A549 (cell line): ENCODE measurements around the gene FAM131B. TPM values are rescaled to one million over a fixed set of nuclear protein-coding genes. Genes with fewer than 3 reads are reported as not detected.

Source experiments
- ATAC-seq, 2 experiments: fragments of 200-7000 bp in 1 of 2; fragments of >200 bp in 1 of 2; cut with Nextera tagmentation in 1 of 2; cut with Tn5 transposase in 1 of 2; 3 replicates each; pipeline versions ENCODE4 v1.8.0 to v1.9.1; 2018 to 2020; ENCODE audit warnings: mild to moderate bottlenecking in 1 of 2, moderate library complexity in 1 of 2
- CTCF ChIA-PET: fragments of 300-600 bp; sonication (Branson Sonifier 250); formaldehyde crosslinking; extraction: SDS; loops from one replicate; lab custom pipeline; 2021; ENCODE audit warnings: antibody characterized with exemption, inconsistent platforms; lab: Yijun Ruan, JAX
- POLR2A ChIA-PET: fragments of 350-600 bp; formaldehyde crosslinking; extraction: SDS; loops from one replicate; lab custom pipeline; 2021; ENCODE audit warnings: antibody characterized with exemption, inconsistent platforms; lab: Yijun Ruan, JAX
- DNase-seq, 2 experiments: peaks; one replicate each; pipeline versions ENCODE4 v3.0.0 to v3.0.0-alpha.2; 2011 to 2016; ENCODE audit warnings: low read depth in 1 of 2, low spot score in 1 of 2
- FAIRE-seq: peaks from 2 replicates; lab custom pipeline; 2011; peaks lifted over from hg19 to GRCh38; lab: Jason Lieb, UNC
- H3K27ac ChIP-seq, 2 experiments: fragments of >200 bp; sonication (Bioruptor Twin); formaldehyde crosslinking; 3 replicates each; pipeline ENCODE4 v1.5.1; 2016 to 2017
- H3K4me1 ChIP-seq: fragments of >200 bp; sonication (Bioruptor Twin); formaldehyde crosslinking; 3 replicates; pipeline ENCODE4 v1.6.1; 2016
- H3K4me2 ChIP-seq: fragments of >200 bp; sonication (Bioruptor Twin); formaldehyde crosslinking; 3 replicates; pipeline ENCODE4 v1.6.1; 2016
- H3K4me3 ChIP-seq: fragments of >200 bp; sonication (Bioruptor Twin); formaldehyde crosslinking; 3 replicates; pipeline ENCODE4 v1.5.1; 2016
- H3K9me3 ChIP-seq: fragments of >200 bp; sonication (Bioruptor Twin); formaldehyde crosslinking; 3 replicates; pipeline ENCODE4 v1.6.1; 2016
- BHLHE40 ChIP-seq: IDR thresholded peaks from 2 replicates; pipeline ENCODE4 v1.6.1; 2012; ENCODE audit warnings: low read depth, low read length, inconsistent platforms
- CBX2 ChIP-seq: fragments of 200-600 bp; sonication (generic); IDR thresholded peaks from 2 replicates; pipeline ENCODE4 v1.6.1; 2016; ENCODE audit warnings: low read depth, mild to moderate bottlenecking, borderline replicate concordance
- CHD4 ChIP-seq: fragments of 200-600 bp; sonication (generic); IDR thresholded peaks from 2 replicates; pipeline ENCODE4 v1.6.1; 2016; ENCODE audit warnings: antibody characterized with exemption, mild to moderate bottlenecking, borderline replicate concordance
- EP300 ChIP-seq, 2 experiments: fragments of >200 bp; sonication (Bioruptor Twin); formaldehyde crosslinking; IDR thresholded peaks; 2 replicates in 1 of 2; 3 replicates in 1 of 2; pipeline ENCODE4 v1.6.1; 2016 to 2017
- ESRRA ChIP-seq: fragments of 150-350 bp; IDR thresholded peaks from 2 replicates; pipeline ENCODE4 v1.6.1; 2014; ENCODE audit warnings: mild to moderate bottlenecking, low read length, borderline replicate concordance
- FOSB ChIP-seq: fragments of 250-450 bp; sonication (Bioruptor Pico); IDR thresholded peaks from 2 replicates; pipeline ENCODE4 v1.5.0; 2020; ENCODE audit warnings: mild to moderate bottlenecking, moderate library complexity
- HOXB13 ChIP-seq: fragments of 250-450 bp; sonication (Bioruptor Pico); IDR thresholded peaks from 2 replicates; pipeline ENCODE4 v1.5.0; 2020; ENCODE audit warnings: low read depth, mild to moderate bottlenecking, moderate library complexity
- HOXB5 ChIP-seq: fragments of 250-450 bp; sonication (Bioruptor Pico); IDR thresholded peaks from 2 replicates; pipeline ENCODE4 v1.5.0; 2020; ENCODE audit warnings: mild to moderate bottlenecking, moderate library complexity
- JUNB ChIP-seq: fragments of >200 bp; sonication (Bioruptor Twin); formaldehyde crosslinking; IDR thresholded peaks from 2 replicates; pipeline ENCODE4 v1.6.1; 2016
- NPAS2 ChIP-seq: fragments of 250-450 bp; sonication (Bioruptor Pico); IDR thresholded peaks from 2 replicates; pipeline ENCODE4 v1.8.0; 2022; ENCODE audit warnings: mild to moderate bottlenecking, moderate library complexity, borderline replicate concordance
- NR3C1 ChIP-seq: fragments of >200 bp; sonication (Bioruptor Twin); formaldehyde crosslinking; IDR thresholded peaks from 3 replicates; pipeline ENCODE4 v1.6.1; 2017
- POLR2AphosphoS2 ChIP-seq: conservative IDR thresholded peaks from 2 replicates; pipeline ENCODE4 v1.6.1; 2012; ENCODE audit warnings: low read length, improper control_type of control experiment, inconsistent platforms
- RAD21 ChIP-seq, 2 experiments: fragments of >200 bp in 1 of 2; sonication (Bioruptor Twin) in 1 of 2; formaldehyde crosslinking in 1 of 2; IDR thresholded peaks in 1 of 2; conservative IDR thresholded peaks in 1 of 2; 2 replicates in 1 of 2; 3 replicates in 1 of 2; pipeline ENCODE4 v1.6.1; 2012 to 2018; ENCODE audit warnings: inconsistent platforms in 1 of 2
- RCOR1 ChIP-seq: fragments of 150-350 bp; IDR thresholded peaks from 2 replicates; pipeline ENCODE4 v1.6.1; 2014; ENCODE audit warnings: antibody characterized with exemption, low read length, low read depth
- RFX5 ChIP-seq: fragments of 450-650 bp; IDR thresholded peaks from 2 replicates; pipeline ENCODE4 v1.7.1; 2014; ENCODE audit warnings: antibody characterized with exemption, mild to moderate bottlenecking, moderate library complexity
- RNF2 ChIP-seq: fragments of 200-600 bp; sonication (generic); IDR thresholded peaks from 2 replicates; pipeline ENCODE4 v1.6.1; 2016; ENCODE audit warnings: low read depth, mild to moderate bottlenecking, antibody characterized with exemption, moderate library complexity, borderline replicate concordance
- SMC3 ChIP-seq: fragments of >200 bp; sonication (Bioruptor Twin); formaldehyde crosslinking; IDR thresholded peaks from 3 replicates; pipeline ENCODE4 v1.6.1; 2018; ENCODE audit warnings: inconsistent platforms
- SREBF2 ChIP-seq: fragments of 450-650 bp; IDR thresholded peaks from 2 replicates; pipeline ENCODE4 v1.6.1; 2014; ENCODE audit warnings: mild to moderate bottlenecking, moderate library complexity
- WGBS: methylation state at CpG from one replicate; pipeline ENCODE4 v1.1.6; 2017; ENCODE audit errors: missing lambda C conversion rate; 5-methylcytosine and 5-hydroxymethylcytosine counted together
- polyA plus RNA-seq, 4 experiments: library from polyadenylated mRNA; depleted of rRNA in 3 of 4; stranded (reverse); fragments of >200 nt; fragmentation: RNase III in 1 of 4; extraction: RNeasy Plus Mini Kit Qiagen cat#74134 plus additional on column Dnase treatment in 1 of 4; gene quantifications; 2 replicates in 3 of 4; 3 replicates in 1 of 4; pipeline ENCODE4 v1.2.3, GENCODE V29; 2011 to 2017
- TF ChIP-seq, protein P1 (sequence below): IDR thresholded peaks from 2 replicates; pipeline ENCODE4 v1.6.1; 2012
- TF ChIP-seq, protein P2 (sequence below): fragments of >200 bp; sonication (Bioruptor Twin); formaldehyde crosslinking; IDR thresholded peaks from 3 replicates; pipeline ENCODE4 v1.5.1; 2016
- TF ChIP-seq, protein P3 (sequence below): fragments of >200 bp; sonication (Bioruptor Twin); formaldehyde crosslinking; IDR thresholded peaks from 3 replicates; pipeline ENCODE4 v1.6.1; 2016
- TF ChIP-seq, protein P4 (sequence below): IDR thresholded peaks from 2 replicates; pipeline ENCODE4 v1.6.1; 2012; ENCODE audit warnings: low read depth, borderline replicate concordance
- TF ChIP-seq, protein P5 (sequence below): fragments of 450-650 bp; IDR thresholded peaks from 2 replicates; pipeline ENCODE4 v1.6.1; 2014; ENCODE audit warnings: antibody characterized with exemption
- TF ChIP-seq, protein P6 (sequence below): fragments of 250-450 bp; sonication (Bioruptor Pico); IDR thresholded peaks from 2 replicates; pipeline ENCODE4 v1.5.0; 2021; ENCODE audit warnings: mild to moderate bottlenecking, moderate library complexity, borderline replicate concordance
- TF ChIP-seq, protein P7 (sequence below): IDR thresholded peaks from 2 replicates; pipeline ENCODE4 v1.6.1; 2012

Gene FAM131B
- polyA plus RNA-seq, 2 of the 4 experiments (the other 2 are of a cell fraction) = 0.19 to 0.52 TPM

DNA sequence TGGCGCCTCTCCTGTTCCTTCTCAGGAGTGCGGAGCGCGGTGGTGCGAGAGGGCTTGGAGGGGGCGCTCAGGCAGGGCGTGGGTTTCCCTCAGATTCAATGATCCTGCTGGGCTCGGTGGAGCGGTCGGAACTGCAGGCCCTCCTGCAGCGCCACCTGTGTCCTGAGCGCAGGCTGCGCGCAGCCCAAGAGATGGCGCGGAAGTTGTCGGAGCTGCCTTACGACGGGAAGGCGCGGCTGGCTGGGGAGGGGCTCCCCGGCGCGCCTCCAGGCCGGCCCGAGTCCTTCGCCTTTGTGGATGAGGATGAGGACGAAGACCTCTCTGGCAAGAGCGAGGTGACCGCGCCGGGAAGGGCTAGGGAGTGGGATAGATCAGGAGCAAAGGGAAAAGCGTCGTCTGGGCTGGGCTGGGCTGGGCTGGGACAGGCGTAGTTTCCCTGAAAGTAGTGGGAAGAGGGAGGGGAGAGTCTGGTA is 17.0 kb downstream of the FAM131B start (continued):
- TF ChIP-seq CHD4 = no peak
- TF ChIP-seq NPAS2 (CRISPR knock-in tag) = no peak
- TF ChIP-seq, protein P1, sequence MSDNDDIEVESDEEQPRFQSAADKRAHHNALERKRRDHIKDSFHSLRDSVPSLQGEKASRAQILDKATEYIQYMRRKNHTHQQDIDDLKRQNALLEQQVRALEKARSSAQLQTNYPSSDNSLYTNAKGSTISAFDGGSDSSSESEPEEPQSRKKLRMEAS = peak; percentile 68
- TF ChIP-seq, protein P2, sequence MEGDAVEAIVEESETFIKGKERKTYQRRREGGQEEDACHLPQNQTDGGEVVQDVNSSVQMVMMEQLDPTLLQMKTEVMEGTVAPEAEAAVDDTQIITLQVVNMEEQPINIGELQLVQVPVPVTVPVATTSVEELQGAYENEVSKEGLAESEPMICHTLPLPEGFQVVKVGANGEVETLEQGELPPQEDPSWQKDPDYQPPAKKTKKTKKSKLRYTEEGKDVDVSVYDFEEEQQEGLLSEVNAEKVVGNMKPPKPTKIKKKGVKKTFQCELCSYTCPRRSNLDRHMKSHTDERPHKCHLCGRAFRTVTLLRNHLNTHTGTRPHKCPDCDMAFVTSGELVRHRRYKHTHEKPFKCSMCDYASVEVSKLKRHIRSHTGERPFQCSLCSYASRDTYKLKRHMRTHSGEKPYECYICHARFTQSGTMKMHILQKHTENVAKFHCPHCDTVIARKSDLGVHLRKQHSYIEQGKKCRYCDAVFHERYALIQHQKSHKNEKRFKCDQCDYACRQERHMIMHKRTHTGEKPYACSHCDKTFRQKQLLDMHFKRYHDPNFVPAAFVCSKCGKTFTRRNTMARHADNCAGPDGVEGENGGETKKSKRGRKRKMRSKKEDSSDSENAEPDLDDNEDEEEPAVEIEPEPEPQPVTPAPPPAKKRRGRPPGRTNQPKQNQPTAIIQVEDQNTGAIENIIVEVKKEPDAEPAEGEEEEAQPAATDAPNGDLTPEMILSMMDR = peak; percentile 64
- no peak for TF ChIP-seq CBX2
- TF ChIP-seq EP300 (IDR thresholded peaks at IDR 0.05) = no peak
- TF ChIP-seq ESRRA = no peak
- TF ChIP-seq RFX5 = no peak
- TF ChIP-seq, protein P3, sequence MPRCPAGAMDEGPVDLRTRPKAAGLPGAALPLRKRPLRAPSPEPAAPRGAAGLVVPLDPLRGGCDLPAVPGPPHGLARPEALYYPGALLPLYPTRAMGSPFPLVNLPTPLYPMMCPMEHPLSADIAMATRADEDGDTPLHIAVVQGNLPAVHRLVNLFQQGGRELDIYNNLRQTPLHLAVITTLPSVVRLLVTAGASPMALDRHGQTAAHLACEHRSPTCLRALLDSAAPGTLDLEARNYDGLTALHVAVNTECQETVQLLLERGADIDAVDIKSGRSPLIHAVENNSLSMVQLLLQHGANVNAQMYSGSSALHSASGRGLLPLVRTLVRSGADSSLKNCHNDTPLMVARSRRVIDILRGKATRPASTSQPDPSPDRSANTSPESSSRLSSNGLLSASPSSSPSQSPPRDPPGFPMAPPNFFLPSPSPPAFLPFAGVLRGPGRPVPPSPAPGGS = no peak
- TF ChIP-seq, protein P4, sequence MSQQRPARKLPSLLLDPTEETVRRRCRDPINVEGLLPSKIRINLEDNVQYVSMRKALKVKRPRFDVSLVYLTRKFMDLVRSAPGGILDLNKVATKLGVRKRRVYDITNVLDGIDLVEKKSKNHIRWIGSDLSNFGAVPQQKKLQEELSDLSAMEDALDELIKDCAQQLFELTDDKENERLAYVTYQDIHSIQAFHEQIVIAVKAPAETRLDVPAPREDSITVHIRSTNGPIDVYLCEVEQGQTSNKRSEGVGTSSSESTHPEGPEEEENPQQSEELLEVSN = peak; percentile 58; the same call in 1 of the 2 replicates
- TF ChIP-seq SMC3 = peak; percentile 31; the same call in 2 of the 3 replicates

DNA sequence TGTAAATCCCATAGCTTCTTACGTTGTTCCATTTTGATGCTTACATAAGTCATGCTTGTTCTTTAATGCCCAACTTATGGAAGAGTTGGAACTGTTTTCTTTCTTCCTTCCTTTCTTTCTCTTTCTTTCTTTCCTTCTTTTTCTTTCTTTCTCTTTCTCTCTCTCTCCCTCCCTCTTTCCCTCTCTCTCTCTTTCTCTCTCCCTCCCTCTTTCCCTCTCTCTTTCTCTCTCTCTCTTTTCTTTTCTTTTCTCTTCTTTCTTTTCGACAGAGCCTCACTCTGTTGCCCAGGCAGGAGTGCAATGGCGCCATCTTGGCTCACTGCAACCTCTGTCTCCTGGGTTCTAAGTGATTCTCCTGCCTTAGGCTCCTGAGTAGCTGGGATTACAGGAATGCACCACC is 18.9 kb downstream of the FAM131B start:
- no peak for FAIRE-seq
- no peaks in the 10 kb centered on the region for H3K4me1 ChIP-seq
- no peak overlapping the region for H3K27ac ChIP-seq
- CTCF ChIA-PET = interaction anchor here (1.0 to 2.2 kb wide), 5 partner anchors 16 to 57 kb away, joined by 3 to 7 read pairs (median 5); partner anchors contain the start of gene CLCN1
- H3K4me2 ChIP-seq = no peak overlapping the region
- POLR2A ChIA-PET = no interaction called here
- H3K9me3 ChIP-seq = no peaks in the 10 kb centered on the region
- ATAC-seq = no peak
- DNase-seq = no peak
- no peak overlapping the region for H3K4me3 ChIP-seq
- TF ChIP-seq RCOR1 = no peak
- no peak for TF ChIP-seq EP300 (IDR thresholded peaks at IDR 0.05)
- TF ChIP-seq, protein P1 = no peak
- TF ChIP-seq, protein P5, sequence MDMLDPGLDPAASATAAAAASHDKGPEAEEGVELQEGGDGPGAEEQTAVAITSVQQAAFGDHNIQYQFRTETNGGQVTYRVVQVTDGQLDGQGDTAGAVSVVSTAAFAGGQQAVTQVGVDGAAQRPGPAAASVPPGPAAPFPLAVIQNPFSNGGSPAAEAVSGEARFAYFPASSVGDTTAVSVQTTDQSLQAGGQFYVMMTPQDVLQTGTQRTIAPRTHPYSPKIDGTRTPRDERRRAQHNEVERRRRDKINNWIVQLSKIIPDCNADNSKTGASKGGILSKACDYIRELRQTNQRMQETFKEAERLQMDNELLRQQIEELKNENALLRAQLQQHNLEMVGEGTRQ = no peak
- TF ChIP-seq RNF2 = no peak
- no peak for TF ChIP-seq SREBF2
- TF ChIP-seq, protein P6, sequence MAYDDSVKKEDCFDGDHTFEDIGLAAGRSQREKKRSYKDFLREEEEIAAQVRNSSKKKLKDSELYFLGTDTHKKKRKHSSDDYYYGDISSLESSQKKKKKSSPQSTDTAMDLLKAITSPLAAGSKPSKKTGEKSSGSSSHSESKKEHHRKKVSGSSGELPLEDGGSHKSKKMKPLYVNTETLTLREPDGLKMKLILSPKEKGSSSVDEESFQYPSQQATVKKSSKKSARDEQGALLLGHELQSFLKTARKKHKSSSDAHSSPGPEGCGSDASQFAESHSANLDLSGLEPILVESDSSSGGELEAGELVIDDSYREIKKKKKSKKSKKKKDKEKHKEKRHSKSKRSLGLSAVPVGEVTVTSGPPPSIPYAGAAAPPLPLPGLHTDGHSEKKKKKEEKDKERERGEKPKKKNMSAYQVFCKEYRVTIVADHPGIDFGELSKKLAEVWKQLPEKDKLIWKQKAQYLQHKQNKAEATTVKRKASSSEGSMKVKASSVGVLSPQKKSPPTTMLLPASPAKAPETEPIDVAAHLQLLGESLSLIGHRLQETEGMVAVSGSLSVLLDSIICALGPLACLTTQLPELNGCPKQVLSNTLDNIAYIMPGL (CRISPR knock-in tag) = no peak
- 76% methylated on average over 3 of the region's 3 CpGs for WGBS

DNA sequence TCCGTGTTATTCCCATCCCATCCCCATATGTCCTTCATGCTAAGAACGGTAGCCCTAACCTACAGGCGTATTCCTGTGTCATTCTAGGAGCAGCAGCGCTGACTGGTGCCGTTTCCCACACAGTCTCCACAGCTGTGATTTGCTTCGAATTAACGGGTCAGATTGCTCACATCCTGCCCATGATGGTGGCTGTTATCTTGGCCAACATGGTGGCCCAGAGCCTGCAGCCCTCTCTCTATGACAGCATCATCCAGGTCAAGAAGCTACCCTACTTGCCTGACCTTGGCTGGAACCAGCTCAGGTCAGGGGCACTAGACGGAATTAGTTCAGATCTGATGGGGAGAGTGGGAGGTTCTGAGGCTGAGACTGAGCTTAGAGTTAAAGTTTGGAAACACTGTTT is 20.7 kb downstream of the FAM131B start:
- DNase-seq (no peak), ATAC-seq (no peak), FAIRE-seq (no peak)
- CTCF ChIA-PET = interaction anchor here (0.7 to 0.9 kb wide), 4 partner anchors 9 to 43 kb away, joined by 3 read pairs; no protein-coding TSS in a partner anchor
- no peak overlapping the region for H3K27ac ChIP-seq
- no peak overlapping the region for H3K4me3 ChIP-seq
- WGBS = 88% methylated on average over 8 of the region's 8 CpGs
- H3K9me3 ChIP-seq = no peaks in the 10 kb centered on the region
- POLR2A ChIA-PET = no interaction called here
- no peaks in the 10 kb centered on the region for H3K4me1 ChIP-seq
- H3K4me2 ChIP-seq = no peak overlapping the region
- TF ChIP-seq ESRRA = no peak
- TF ChIP-seq CHD4 = no peak
- no peak for TF ChIP-seq JUNB
- TF ChIP-seq, protein P7, sequence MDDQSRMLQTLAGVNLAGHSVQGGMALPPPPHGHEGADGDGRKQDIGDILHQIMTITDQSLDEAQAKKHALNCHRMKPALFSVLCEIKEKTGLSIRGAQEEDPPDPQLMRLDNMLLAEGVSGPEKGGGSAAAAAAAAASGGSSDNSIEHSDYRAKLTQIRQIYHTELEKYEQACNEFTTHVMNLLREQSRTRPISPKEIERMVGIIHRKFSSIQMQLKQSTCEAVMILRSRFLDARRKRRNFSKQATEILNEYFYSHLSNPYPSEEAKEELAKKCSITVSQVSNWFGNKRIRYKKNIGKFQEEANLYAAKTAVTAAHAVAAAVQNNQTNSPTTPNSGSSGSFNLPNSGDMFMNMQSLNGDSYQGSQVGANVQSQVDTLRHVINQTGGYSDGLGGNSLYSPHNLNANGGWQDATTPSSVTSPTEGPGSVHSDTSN = no peak
- no peak for TF ChIP-seq BHLHE40
- no peak for TF ChIP-seq FOSB (CRISPR knock-in tag)
- TF ChIP-seq HOXB5 (CRISPR knock-in tag) = no peak
- no peak for TF ChIP-seq NR3C1
- TF ChIP-seq POLR2AphosphoS2 = no peak
- TF ChIP-seq, protein P1 = no peak
- no peak for TF ChIP-seq NPAS2 (CRISPR knock-in tag)
- TF ChIP-seq RFX5 = no peak
- no peak for TF ChIP-seq RAD21 (conservative IDR thresholded peaks at IDR 0.05 in 1 of 2, IDR thresholded peaks at IDR 0.05 in 1 of 2)
- TF ChIP-seq HOXB13 (CRISPR knock-in tag) = no peak
